Measurements from ENCODE around the gene ABCC1.

ABCC1 gene

GRCh38 chr16:16109453-16110110 is 160.2 kb downstream of the ABCC1 start:
- DNase-seq (ENCODE audit: low read depth in 2 of 2): no peak

- DNase-seq (ENCODE audit: low read depth in 2 of 2): no peak
Measured at GRCh38 chr16:16110111-16110490, 160.7 kb downstream of the ABCC1 start.

- no peak for DNase-seq (ENCODE audit: low read depth in 2 of 2)
Measured at GRCh38 chr16:16111639-16112038, 162.2 kb downstream of the ABCC1 start.

GRCh38 chr16:16112450-16113053 is 163.1 kb downstream of the ABCC1 start:
- no peak for DNase-seq (ENCODE audit: low read depth in 2 of 2)

GRCh38 chr16:16113076-16113475 is 163.7 kb downstream of the ABCC1 start:
- no peak for DNase-seq (ENCODE audit: low read depth in 2 of 2)

GRCh38 chr16:16116841-16117240 is 167.4 kb downstream of the ABCC1 start:
- no peak for DNase-seq (ENCODE audit: low read depth in 2 of 2)

- no peak for DNase-seq (ENCODE audit: low read depth in 2 of 2)
Measured at GRCh38 chr16:16118337-16118736, 168.9 kb downstream of the ABCC1 start.

GRCh38 chr16:16120044-16120381 is 170.6 kb downstream of the ABCC1 start:
- no peak for DNase-seq (ENCODE audit: low read depth in 2 of 2)

- no peak for DNase-seq (ENCODE audit: low read depth in 2 of 2)
Measured at GRCh38 chr16:16120382-16121184, 171.2 kb downstream of the ABCC1 start.

GRCh38 chr16:16121185-16121727 is 171.8 kb downstream of the ABCC1 start:
- no peak for DNase-seq (ENCODE audit: low read depth in 2 of 2)

- DNase-seq (ENCODE audit: low read depth in 2 of 2): no peak
Measured at GRCh38 chr16:16122264-16122663, 172.8 kb downstream of the ABCC1 start.

- DNase-seq (ENCODE audit: low read depth in 2 of 2): no peak
Measured at GRCh38 chr16:16124438-16124837, 175.0 kb downstream of the ABCC1 start.

GRCh38 chr16:16124974-16125373 is 175.6 kb downstream of the ABCC1 start:
- DNase-seq (ENCODE audit: low read depth in 2 of 2): no peak

GRCh38 chr16:16126896-16127295 is 177.5 kb downstream of the ABCC1 start:
- no peak for DNase-seq (ENCODE audit: low read depth in 2 of 2)

- peak; percentile 34 to 40 for DNase-seq (ENCODE audit: low read depth in 2 of 2)
Measured at GRCh38 chr16:16127469-16128116, 178.2 kb downstream of the ABCC1 start.

GRCh38 chr16:16131204-16131603 is 181.8 kb downstream of the ABCC1 start:
- no peak for DNase-seq (ENCODE audit: low read depth in 2 of 2)

- no peak for DNase-seq (ENCODE audit: low read depth in 2 of 2)
Measured at GRCh38 chr16:16131659-16132058, 182.2 kb downstream of the ABCC1 start.

- DNase-seq (ENCODE audit: low read depth in 2 of 2): no peak
Measured at GRCh38 chr16:16133943-16134604, 184.7 kb downstream of the ABCC1 start.

- no peak for DNase-seq (ENCODE audit: low read depth in 2 of 2)
Measured at GRCh38 chr16:16136588-16136987, 187.2 kb downstream of the ABCC1 start.

GRCh38 chr16:16137110-16137509 is 187.7 kb downstream of the ABCC1 start:
- no peak for DNase-seq (ENCODE audit: low read depth in 2 of 2)

GRCh38 chr16:16138034-16138635 is 188.7 kb downstream of the ABCC1 start:
- DNase-seq (ENCODE audit: low read depth in 2 of 2): no peak
